NCI-H2081 treated with DMSO at 0.1 percent for 48 hours (cell line): ENCODE data around the gene PCK2.

Source experiments
- DNase-seq: peaks from one replicate; lab custom pipeline; 2025; lab: John Stamatoyannopoulos, UW

PCK2 gene

DNA sequence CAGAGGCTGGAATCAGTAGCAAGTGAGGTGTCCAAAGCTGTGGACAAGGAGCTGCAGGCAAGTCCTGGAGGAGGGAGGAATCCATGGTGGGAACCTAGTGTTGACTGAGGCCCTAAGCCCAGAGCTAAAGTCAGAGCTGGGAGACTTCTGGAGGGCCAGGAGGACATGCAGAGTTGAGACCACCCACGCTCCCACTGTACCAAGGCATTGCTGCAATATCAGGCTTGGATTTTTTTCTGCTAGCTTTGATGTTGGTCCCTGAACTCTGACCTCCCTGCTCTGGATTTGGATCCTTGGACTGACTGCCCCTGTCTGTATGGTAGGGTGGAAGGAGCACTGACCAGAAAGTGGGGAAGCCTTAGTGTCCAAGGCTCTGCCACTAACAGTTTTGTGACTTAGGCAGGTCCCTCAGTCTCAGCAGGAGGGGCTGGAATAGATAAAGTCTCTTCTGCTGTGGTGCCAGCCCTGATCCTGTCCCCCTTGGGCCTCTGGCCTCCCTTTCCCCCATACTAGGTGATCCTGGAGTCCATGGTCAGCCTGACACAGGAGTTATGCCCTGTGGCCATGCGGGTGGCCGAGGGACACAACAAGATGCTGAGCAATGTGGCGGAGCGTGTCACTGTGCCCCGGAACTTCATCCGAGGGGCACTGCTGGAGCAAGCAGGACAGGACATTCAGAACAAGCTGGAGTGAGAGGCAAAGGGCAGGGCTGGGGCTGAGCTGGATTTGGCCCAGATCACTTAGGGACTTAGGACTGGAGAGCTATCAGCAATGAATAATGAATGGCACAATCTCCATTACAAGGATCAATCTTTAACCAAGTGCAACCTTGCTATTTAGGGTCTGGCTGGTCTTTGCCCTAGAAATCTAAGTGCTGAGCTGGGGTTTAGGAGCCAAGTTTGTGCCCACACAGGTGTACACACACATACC lies 32.9 kb upstream of the PCK2 start:
- no peak for DNase-seq

DNA sequence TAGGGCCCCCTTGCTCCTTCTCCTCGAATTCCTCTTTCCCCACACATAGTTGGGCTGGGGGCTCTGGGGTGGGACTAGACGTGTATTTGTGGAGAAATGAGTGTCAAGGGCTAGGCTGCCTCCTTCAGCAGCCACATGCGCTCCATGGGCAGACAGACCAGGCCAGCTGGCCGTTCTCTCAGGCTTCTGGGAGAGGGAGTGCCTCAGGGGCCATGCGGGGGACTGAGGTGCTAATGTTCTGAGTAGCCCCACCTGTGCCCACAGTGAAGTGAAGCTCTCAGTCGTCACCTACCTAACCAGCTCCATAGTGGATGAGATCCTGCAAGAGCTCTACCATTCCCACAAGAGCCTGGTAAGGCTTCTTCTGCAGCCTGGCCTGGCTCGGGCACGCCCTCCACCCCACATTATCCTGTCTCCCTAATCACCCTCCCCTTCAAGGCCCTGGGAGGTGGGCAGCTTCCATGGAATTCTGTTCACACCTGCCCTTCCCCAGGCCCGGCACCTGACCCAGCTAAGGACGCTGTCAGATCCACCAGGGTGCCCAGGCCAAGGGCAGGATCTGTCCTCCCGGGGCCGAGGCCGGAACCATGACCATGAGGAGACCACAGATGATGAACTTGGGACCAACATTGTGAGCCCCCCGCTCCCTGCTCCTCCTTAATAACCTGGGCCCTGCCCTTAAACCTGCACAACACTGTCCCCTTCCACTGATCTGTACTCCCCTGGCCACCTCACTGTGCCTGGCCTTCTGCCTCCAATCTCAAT lies 31.7 kb upstream of the PCK2 start:
- DNase-seq, result no peak

DNA sequence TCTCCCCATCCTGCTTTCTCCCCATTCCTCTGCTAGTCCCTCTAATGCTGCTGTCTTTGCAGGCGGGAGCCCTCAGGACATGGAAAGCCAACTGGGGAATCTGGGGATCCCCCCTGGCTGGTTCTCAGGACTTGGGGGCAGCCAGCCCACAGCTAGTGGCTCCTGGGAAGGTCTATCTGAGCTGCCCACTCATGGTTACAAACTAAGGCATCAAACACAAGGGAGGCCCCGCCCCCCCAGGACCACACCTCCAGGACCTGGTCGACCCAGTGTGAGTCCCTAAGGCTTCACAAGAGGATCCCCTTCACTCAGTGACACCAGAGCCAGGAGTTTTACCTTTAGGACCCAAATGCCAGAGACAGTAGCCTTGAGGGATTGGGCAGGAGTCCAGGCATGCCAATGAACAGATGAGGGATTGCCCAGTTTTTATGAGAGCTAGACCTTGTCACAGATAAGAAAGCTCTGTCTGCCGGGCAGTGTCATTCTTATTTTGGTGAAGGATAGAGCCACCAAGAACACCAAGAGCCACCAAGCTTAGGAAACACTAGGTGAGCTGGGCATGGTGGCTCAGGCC lies 30.8 kb upstream of the PCK2 start:
- DNase-seq, result no peak

DNA sequence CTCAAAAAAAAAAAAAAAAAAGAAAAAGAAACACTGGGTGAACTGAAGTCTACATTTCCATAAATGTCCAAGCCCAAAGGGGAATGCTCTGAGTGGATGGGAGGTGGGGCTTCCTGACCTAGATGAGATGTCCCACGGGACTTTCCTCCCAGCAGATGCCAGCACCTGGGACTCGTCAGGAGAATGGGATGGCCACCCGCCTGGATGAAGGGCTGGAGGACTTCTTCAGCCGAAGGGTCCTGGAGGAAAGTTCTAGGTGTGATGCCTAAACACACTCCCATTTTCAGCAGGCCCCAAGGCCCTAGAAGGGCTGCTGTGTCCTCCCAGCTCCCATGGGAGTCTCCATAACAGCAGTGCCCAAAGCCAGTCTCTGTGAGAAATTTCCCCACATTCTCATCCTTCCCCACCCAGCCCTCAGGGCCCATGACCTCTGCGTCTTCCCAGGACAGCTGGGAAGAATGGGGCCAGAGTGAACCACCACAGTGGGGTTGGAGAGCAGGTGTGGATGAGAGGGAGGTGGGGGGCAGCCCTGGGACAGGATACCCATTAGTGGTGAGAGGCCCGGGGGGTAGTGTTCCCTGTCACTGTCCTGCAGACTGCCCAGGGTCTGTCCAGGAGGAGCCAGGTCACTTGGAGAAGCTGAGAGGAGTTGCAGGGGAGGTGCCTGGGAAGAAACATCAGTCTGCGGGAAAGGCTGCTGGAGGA lies 29.9 kb upstream of the PCK2 start:
- DNase-seq, result no peak

DNA sequence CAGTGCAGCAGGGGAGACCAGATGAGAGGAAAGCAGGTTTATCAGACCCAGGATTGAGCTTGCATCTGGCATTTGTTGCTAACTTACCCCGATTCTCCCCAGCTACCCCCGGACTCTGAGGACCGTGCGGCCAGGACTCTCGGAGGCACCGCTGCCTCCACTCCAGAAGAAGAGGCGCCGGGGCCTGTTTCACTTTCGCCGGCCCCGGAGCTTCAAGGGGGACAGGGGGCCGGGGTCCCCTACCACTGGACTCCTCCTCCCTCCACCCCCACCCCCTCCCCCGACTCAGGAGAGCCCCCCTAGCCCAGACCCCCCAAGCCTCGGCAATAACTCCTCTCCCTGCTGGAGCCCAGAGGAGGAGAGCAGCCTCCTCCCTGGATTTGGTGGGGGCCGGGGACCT lies 29.3 kb upstream of the PCK2 start:
- no peak for DNase-seq

DNA sequence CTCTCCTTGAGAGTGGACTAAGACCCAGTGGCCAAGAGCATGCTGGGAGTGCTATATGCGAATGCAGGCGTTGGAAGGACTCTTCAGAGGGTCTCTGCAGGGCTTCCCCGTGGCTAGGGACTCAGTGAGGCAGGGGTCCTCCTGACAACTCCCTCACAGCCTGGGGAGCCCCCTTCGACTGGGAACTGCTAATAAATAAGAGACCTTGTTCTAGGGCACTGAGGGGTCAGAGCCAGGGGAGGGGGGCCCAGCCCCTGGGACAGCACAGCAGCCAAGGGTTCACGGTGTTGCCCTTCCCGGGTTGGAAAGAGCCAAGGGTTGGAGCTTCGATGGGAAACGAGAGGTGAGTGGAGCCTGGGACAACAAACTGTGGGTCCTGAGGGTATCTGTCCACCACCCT lies 28.7 kb upstream of the PCK2 start:
- no peak for DNase-seq

DNA sequence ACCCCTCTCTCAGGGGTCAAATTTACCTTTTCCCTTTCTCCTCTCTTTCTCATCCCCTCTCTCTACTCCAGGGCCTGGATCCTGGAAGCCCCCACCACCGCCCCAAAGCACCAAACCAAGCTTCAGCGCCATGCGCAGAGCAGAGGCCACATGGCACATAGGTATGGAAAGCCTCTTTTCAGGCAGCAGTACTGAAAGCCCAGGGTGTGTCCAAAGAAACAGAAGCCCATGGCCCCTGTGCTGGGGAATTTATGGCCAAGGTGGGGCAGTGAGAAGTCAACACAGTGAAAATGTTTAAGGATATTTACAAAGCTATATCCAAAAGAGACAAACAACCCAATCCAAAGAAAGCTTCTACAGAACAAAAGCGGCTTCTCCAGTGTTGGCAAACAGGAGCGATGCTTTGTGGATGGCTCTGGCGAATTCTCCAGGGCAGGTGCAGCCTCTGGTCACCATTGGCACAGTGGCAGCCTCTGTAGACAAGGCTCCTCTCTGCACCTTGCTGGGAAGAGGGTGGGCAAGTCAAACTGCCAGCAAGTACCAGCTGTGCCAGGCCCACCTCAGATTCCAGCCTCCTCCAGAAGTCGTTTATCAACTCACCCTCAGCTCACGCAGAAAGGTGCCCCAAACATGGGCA lies 27.5 kb upstream of the PCK2 start:
- DNase-seq, result no peak

DNA sequence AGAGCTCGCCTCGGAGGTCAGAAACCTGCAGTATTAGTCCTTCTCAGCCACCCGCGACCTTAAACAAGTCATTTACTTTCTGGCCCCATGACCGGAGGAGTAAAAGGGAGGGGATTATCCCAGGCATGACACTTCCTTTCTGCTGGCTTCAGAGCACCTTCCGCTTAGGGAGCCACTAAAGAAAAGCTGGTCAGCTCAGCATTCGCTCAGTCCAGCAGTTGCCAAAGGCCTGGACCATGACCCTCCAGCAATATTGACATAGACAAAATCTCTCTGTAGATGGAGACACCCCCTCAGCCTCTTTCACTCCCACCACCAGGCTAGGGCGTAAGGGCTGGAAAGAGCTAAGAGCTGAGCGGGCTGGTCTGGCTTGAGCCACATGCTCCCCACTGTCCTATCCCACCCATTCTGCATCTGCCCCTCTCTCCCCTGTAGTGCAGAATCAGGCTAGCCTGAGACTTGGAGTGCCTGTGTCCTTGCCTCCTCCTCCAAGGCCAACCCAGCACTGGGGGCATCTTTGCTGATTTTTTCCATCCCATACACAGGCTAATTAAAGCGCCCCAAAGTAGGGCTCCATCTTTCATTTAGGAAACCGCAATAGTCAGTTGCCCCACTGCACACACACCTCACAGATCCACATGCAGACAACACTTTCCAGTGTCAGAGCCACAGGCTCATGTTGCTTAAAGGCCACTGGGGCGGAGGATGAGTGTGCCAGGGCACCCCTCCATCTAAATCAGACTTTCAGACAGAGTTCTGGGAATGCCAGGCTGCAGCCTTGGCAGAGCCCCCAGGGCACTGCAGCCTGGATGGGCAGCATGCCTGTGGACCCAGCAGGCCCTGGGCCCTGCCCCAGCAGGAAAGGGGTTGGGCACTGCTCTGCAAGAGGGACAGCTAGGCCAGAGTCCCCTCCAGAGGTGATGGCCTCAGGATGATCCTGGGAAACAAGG lies 26.7 kb upstream of the PCK2 start:
- DNase-seq, result no peak

DNA sequence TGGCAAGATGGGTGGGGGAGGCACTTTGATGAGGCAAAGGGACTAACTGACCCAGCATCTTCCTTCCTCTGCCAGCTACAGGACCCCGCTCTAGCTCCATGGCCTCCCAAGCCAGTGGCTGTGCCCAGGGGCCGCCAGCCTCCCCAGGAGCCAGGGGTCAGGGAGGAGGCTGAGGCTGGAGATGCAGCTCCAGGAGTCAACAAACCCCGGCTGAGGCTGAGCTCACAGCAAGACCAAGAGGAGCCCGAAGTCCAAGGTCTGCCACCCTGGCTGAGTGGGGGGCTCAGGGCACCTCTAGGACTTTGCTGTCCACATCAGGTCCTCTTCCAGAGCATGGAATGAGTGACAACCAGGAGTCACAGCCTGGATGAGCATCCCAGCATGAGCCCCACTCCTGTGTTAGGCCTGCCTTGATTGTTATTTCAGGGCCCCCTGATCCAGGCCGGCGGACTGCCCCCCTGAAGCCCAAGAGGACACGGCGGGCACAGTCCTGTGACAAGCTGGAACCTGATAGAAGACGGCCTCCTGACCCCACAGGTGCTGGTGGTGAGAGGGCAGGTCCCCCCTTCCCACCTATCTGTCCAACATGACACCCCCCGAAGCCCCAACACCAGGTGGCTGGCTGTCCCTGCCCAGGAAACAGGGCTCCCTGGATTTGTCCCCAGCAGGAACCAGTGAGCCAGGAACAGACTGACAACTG lies 25.2 kb upstream of the PCK2 start:
- no peak for DNase-seq

DNA sequence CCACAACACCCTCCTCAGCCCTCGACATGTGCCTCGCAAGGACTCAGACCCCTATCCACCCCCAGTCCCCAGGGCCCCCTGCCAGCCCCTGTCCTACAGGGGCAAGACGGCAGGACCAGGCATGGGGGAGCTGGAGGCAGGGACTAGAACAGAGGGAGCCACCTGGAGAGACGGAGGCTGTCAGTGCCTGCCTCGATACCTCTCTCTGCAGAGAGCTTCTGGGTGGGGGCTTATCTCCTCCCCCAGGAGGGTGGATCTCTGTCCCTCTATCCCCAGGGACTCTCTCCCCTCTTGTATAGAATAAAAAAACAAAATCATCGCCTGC lies 24.7 kb upstream of the PCK2 start:
- no peak for DNase-seq

DNA sequence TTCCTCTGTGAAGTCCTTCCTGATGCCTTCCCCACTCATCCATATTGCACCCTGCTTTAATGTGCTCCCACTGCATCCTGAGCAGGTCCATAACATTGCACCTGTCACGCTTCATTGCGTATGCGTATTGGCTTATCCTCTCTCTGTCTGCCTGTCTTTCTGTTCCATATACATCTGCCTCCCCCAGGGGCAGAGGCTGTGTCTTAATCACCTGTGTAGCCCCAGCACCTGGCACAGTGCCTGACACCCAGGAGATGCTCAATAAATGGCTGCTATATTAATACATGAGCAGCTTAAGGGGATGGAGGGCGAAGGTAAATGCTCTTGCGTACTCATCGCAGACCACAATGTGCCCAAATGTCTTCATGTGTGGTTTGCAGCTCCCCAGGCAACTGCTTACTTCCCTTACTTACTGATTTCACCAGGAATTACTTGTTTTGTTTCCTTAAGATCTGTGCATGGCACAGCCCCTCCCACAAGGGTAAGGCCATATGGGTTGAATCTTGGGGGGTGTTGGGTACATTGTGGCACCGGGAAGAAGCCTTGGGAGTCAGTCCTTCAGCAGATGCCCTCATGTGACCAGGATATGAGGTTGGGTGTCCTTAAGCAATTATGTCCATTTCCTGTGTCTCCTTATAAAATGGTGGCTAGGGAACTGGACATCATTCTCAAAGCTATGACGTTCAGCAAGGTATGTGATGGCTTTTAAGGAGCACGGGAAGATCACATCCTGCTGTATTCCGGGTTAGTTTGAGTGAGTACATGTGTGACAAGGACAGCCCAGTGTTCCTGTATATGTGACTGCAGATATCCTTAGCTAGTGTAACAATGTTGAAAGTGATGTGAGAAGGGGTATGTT lies 23.6 kb upstream of the PCK2 start:
- DNase-seq, result no peak

DNA sequence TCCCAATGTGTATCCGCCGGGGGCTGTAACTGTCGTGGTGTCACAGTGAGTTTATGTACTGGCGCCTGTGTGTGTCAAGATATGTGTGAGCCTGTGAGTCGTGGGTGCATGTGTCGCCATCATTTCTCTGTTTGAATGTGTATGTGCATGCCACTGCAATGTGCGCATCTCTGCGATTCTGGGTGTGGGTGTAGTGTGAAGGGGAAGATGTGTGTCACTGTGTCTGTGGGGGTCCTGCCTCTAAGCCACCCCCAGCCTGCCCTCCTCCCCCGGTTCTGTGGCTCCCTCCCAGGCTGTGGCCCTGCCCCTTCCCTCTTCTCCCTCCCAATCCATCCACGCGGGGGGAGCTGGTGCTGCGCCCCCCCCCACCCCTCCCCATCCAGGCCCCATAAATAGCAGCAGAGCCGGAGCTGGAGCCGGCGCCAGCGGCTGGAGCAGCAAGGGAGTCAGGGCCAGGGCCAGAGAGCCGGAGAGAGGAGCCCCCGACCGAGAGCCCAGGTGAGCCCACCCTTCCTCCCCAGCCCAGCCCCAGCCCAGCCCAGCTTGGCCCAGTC lies 22.9 kb upstream of the PCK2 start, which contains the start of gene CPNE6:
Gene CPNE6, plus strand, starts transcription at position 419 of the 554 bp plus-strand sequence. CDS start 1,375 bp downstream, outside the sequence.
- no peak for DNase-seq

DNA sequence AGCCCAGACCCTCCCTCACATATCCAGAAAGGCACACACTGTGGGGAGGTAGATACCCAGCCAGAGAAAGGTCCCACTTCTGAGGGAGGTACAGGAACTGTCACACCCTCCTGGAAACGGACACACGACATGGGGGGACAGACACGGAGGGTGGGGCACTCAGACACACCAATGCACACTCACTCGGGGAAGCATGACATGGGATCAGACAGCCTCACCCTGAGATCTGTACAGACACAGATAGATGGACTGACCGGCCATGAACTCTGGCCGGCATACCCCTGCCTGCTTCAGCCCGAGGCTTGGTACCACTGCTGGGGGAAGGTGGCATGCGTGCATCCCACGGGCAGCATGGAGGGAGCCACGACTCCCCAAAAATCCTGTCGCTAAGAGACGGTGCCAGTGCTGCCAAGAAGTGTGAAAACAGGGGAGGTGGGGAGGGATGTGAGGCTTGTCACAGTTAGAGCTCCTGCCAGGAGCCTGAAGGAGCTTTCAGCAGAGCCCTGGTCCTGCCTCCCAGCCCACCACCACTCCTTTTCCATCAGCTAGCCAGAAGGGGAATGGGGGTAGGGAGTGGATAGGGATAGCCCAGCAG lies 22.2 kb upstream of the PCK2 start:
- no peak for DNase-seq

DNA sequence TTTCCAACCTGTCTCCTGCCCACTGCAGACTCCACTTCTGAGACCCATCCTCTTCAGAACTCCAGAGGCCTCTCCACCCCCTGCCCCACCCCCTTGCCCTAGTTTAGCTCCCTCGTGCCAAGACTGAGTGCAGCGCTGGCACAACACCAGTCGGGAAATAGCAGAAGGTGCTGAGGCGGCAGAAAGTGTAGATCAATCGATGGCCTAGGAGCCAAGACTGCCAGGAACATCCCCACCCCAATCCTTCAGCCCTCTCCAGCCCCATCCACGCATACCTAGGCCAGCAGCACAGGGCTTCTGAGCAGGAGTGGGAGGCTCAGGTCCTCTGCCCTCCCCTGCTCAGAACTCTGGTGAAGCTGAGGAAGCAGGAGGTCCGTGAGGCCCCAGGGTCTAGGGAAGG lies 21.7 kb upstream of the PCK2 start:
- no peak for DNase-seq

DNA sequence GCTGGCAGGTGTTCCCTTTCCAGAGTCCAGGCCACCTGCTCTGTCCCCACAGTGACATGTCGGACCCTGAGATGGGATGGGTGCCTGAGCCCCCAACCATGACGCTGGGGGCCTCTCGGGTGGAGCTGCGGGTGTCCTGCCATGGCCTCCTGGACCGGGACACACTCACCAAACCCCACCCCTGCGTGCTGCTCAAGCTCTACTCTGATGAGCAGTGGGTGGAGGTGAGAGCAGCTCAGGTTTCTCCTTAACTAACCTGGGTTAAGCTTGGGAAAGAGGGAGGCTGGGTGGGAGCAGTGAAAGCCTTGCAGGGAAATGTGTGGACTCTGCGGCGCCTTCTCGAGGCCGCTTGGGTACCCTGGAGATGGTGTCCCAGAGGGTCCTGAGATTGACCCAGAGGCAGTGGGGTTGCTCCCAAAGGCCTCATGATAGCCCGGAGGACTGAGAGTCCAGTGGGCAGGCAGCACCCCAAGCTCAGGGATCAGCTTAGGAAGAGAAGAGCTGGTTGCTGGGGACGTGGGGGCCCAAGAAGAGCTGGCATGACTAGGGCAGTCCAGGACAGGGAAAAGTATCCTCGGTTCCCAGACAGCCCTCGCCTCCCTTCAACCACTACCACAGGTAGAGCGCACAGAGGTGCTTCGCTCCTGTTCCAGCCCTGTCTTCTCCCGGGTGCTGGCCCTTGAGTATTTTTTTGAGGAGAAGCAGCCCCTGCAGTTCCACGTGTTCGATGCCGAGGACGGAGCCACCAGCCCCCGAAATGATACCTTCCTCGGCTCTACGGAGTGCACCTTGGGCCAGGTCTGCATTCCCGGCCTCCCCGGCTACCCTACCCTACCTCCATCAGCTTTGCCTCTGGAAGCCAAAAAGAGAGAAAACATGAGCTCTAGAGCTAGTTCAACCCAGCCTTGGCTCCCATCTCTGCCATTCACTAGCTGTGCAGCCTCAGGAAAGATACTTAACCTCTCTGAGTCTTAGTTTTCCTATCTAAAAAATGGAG lies 20.9 kb upstream of the PCK2 start:
- no peak for DNase-seq

DNA sequence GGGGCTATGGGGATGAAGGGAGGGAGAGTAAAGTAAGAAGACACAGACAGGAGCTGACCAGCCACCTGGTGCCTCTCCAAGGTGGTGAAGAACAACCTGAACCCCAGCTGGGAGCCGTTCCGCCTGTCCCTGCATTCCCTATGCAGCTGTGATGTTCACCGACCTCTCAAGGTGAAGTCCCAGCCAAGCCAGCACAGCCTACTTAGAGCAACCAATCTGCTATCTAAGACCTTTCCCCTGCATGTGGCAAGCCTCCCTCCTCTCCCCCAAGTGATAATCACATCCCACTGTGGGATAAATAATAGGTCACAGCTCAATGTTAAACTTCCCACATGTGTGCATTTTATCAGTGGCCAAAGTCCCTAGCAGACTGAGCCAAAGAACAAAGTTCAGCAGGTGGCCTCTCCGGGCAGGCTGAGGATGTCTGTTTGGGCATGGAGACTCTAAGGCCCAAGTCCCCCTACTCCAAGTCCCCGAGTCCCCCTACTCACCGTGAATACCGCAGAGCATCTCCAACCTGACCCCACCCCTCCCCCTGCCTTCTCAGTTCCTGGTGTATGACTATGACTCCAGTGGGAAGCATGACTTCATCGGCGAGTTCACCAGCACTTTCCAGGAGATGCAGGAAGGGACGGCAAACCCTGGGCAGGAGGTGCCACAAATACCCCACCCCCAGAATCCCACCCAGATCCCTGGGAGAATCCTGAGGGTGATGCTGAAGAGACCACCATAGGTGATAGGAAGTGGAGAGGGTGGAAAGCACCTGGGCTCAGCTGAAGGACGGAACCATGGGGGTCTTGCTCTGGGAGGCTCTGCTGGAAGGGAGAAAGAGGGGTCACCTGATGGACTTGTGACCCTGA lies 19.3 kb upstream of the PCK2 start:
- DNase-seq, result no peak
